ENCODE results near the gene TCHP.

DNA sequence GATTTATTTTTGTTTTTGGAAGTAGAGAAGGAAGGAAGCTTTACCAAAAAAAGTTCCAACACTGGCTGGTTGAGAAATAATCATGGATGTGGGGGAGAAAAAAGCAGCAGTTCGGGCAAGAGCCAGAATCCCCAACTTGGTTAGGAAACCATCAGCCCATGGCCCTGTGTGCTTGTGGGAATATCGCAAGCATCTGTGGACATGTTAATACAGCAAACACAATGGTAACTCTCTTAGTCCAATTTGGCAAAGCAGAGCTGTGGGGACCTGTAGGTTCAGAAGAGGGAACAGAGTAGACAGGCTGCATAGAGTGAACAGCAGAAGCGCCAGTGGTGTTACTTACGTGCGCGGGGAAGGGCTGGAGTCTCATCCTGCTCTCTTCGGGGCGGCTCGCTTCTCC, 46.8 kb downstream of the TCHP start:
- TF ChIP-seq, protein P1, sequence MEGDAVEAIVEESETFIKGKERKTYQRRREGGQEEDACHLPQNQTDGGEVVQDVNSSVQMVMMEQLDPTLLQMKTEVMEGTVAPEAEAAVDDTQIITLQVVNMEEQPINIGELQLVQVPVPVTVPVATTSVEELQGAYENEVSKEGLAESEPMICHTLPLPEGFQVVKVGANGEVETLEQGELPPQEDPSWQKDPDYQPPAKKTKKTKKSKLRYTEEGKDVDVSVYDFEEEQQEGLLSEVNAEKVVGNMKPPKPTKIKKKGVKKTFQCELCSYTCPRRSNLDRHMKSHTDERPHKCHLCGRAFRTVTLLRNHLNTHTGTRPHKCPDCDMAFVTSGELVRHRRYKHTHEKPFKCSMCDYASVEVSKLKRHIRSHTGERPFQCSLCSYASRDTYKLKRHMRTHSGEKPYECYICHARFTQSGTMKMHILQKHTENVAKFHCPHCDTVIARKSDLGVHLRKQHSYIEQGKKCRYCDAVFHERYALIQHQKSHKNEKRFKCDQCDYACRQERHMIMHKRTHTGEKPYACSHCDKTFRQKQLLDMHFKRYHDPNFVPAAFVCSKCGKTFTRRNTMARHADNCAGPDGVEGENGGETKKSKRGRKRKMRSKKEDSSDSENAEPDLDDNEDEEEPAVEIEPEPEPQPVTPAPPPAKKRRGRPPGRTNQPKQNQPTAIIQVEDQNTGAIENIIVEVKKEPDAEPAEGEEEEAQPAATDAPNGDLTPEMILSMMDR (IDR thresholded peaks at IDR 0.05), result no peak
- no peak for TF ChIP-seq EZH2 (IDR thresholded peaks at IDR 0.05; ENCODE audit: borderline replicate concordance, insufficient read depth, low read depth, low read length, poor library complexity, severe bottlenecking)
